TTC549 (cell line): Measurements from ENCODE around the gene LFNG.

Experiments used
- FAIRE-seq: peaks from 2 replicates; lab custom pipeline; 2012; peaks lifted over from hg19 to GRCh38; lab: Jason Lieb, UNC

Gene LFNG

DNA sequence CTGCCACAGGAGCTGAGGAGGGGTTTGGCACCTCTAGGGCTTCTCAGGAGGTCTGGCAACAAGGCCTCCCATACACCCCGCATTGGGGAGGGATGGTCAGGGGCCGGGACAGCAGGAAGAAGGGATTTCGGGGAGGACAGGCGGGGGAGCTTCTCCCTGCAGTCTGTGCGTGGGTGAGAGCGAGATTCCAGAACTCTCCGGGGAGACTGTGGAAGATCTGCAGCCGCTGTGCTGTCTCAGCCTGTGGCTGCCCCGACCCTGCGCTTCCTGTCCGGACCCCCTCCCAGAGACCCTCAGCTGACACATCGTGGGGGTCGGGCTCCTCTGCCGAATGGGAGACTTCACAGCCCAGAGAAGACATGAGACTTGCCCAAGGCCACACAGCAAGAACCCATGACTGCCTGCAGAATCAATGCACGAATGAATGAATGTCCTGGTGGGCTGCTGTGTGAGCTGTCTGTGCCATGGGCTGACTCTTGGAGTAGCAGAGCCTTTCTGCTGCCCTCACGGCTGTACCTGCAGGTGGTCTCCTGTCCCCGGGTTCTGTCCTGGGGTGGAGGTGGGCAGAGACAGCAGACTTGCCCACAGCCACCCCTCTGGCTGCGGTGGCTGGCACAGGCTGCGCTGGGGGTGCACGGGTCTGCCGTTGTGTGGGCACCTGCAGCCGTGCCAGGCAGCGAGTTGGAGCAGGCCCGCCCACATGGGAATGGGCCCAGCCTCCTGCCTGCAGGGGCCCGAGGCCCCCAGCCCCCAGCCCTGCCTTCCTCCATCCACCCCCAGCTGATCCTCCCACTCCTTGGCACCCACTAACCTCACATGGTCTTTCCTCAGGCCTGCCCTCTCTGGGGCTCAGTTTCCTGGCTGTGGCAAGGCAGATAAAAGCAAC is 16.3 kb upstream of the LFNG start:
- FAIRE-seq: no peak

- FAIRE-seq: no peak
These were observed 15.3 kb upstream of the LFNG start for GRCh38 chr7:2504128-2504888.

DNA sequence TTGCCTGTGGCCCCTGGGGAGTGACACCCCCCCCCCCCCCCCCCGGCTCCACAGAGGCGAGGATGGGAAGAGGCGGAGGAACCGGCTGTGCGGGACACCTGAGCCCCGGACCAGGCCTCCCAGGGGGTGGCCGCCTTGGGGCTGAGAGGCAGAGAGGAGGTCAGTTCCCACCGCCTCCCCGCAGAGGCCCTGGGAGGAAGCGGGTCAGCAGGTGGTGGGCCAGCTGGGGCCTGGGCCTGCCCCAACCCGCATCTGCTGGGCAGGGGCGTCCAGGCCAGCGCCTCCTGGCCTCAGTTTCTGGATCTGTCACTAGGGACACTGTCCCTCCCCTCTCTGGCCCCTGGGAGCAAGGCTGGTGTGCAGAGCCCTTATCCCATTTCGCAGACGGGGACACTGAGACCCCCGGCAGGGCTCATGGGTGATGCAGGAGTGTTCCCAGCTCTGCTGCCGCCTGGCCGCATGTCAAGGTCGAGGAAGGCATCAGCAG is 14.6 kb upstream of the LFNG start:
- no peak for FAIRE-seq

DNA sequence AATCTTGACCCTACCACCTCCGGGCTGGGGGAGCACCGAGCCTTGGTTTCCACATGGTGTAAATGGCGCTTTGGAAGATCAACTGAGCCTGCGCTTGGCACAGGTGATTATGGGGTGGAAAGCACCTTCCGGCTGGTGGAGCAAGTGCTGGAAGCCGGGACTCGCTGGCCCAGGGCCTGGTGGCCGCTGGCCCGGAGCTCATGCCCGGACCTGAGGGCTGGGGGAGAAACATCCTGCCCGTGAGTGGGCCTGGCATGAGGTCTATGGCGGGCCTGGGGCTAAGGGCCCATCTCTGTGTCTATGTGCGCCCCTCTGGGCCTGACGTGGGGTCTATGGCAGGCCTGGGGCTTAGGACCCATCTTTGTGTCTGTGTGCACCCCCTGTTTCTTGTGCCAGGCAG is 14.2 kb upstream of the LFNG start:
- no peak for FAIRE-seq

DNA sequence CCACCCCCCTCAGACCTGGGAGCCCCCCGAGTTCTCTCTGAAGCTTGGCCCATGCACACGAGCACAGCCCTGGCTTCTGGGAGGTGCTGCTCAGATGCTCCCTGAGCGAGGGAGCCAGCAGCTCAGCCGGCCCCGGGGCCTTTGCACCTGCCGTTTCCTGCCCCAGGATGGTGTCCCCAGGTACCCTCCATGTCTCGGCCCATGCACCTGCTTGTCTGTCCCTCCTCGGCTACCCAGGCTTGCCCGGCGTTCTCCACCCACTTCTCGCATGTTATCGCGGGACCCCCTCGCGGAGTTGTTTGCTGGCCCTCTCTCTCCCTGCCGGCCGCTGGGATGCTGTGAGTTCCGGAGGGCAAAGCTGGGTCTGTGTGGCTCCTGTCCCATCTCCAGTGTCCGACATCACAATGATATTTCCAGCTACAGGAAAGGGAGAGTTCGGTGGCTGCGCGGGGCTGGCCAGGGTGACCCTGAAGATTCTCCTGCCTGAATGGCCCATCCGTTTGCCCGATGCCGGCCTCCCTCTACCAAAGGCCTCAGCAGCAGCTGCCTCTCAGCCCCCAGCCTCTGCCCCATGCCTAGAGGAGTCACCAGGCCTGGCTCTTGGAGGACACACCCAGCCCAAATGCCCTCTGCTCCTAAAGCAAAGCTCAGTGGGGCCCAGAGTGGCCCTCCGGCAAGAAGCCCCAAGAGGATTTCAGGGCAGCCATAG is 12.2 kb upstream of the LFNG start:
- FAIRE-seq: no peak

GRCh38 chr7:2507917-2508306 is 11.7 kb upstream of the LFNG start:
- FAIRE-seq: no peak

- FAIRE-seq: no peak
These were observed 11.0 kb upstream of the LFNG start for GRCh38 chr7:2508327-2509215.

DNA sequence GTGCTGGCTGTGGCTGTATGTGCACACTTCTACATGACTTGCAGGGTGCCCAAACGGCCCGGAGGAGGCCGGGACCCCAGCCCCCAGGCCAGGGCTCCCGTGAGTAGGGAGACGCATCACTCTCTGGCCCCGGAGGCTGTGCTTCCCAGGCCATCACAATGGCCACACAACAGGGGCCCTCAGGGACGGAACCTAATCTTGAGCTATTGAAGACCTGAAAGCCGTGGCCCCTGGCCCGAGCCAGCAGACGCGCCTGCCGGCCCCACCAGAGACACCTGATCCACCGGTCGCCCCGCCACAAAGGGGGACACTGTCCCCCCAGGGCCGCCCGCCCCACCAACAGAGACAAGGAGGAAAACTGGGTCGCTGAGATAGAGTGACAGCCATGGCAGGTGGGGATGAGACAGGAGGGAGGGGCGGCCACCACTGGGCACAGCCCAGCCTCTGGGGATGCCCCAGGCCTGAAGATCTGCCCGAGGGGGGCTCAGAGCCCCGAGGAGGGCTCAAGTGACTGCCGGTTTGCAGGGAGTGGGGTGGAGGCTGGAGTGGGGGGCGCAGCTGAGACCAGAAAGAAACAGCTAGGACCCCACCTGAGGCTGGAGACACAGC is 10.2 kb upstream of the LFNG start:
- FAIRE-seq: no peak

DNA sequence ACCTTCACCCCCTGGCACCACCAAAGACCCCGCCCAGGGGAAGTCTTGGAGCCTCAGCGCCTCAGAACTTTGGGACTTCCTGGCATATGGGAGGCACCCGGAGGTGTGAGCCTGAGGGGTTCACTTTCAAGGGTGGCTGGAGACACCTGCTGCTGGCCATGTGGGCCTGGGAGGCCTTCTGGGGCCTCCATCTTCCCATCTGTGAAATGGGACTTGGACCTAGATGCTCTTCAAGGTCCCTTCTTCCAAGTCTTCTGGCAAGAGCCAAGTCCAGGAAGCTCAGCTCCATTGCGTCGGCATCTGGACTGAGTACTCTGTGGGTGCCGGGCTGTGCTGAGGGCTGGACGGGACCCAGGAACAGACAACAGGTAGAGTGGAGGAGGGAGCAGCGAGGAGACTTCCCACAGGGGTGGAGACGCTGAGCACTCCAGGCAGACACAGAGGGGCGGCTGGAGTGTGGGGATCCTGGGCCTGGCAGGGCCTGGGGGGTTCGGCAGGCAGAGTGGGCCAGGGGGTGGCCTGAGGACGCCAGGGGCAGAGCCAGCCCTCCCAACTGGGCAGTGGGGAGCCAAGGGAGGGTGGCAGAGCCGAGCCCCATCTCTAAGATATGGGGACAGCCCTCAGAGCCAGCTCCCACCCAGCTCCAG is 9.3 kb upstream of the LFNG start:
- no peak for FAIRE-seq

DNA sequence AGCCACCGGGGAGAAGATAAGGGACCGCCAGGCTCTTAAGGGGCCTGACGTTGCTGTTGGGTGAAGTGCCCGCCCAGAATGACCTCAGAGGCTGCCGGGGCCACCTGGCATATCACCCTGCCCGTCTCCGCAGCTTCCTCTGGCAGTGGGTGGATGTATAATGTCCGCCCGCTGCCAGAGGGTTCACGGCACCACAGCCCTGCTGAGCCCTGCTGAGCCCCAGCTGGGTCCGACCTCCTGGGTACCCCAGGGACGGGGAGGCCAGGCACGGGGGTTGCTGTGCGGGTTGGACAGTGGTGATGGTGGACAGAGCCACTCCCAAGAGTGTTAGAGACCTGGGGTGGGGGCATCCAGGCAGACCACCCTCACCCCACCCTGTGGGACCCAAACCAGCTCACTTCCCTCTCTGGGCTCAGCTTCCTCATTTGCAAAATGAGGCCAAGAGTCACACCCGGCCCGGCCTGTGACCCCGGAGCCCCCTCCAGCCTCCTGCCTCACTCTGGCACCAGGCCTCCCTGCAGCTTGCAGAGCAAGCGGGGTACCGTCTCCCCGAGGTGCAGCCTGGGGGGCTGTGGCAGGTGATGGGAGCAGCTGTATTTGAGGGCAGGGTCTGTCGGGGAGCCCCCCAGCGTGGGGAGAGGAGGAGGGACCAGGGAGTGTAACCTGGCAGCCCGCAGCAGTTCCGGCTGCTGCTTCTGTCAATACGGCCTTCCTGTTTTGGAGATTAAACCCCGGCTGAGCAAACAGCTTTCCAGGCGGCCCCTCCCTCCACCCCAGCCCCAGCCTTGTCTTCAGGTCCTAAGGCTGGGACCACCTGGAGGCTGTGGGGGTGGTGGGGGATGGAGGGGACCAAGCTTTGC is 8.4 kb upstream of the LFNG start:
- FAIRE-seq: no peak

- FAIRE-seq: no peak
These were observed 7.8 kb upstream of the LFNG start for GRCh38 chr7:2511769-2512168.

DNA sequence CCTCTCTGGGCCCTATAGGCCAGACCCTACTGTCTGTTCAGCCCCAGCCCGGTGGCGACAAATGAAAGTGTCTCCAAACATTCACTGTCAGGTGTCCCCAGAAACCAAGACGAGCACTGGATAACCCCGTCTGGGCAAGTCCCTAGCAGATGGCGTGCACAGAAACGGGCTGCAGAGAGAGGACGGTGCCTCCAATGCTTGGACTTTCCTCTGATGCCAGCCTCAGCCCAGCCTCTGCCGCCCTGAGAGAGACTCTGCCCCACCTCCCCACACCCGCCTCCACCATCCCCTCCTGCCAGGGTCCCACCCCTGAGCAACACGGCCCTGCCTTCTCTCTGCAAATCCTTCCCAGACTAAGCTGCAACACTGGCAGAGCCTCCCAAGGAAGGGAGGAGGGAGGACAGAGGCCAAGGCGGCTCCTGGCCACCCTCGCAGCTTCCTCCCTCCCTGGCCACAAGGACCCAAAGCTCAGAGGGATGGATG is 7.4 kb upstream of the LFNG start:
- no peak for FAIRE-seq

DNA sequence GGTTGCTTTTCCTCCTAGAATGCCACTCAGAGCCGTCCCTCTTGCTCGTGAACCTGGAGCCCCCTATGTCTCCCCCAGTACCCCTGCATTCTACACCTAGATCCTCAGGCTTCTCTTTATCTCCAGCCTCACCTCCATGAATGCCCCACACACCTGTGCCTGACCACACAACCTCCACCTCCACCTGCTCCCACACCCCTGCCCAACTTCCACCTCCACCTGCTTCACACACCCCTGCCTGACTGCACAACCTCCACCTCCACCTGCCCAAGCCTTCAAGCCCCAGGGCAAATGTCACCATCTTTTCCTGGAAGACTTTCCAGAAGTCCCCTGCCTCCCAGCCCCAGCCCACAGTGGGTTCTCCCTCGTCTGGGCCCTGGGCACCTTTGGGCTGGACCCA is 6.9 kb upstream of the LFNG start:
- FAIRE-seq: no peak

DNA sequence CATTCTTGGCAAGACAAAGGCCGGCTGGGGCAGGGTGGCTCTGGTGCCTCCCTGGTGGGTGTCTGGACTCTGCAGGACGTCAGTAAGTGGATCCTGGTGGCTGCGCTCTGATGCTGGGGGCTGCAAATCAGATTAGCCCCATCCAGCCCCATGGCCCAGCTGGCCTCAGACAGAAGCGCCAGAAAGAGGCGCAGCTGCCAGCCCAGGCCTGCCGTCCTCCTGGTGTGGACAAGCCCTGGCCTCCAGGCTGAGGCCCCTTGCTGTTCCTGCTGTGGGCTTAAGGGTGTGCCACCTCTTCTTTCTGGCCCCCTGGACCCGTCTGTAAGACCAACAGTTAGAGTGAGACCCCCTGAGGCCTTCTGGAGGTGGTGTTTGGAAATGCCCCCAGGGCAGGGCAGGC is 5.9 kb upstream of the LFNG start:
- no peak for FAIRE-seq

DNA sequence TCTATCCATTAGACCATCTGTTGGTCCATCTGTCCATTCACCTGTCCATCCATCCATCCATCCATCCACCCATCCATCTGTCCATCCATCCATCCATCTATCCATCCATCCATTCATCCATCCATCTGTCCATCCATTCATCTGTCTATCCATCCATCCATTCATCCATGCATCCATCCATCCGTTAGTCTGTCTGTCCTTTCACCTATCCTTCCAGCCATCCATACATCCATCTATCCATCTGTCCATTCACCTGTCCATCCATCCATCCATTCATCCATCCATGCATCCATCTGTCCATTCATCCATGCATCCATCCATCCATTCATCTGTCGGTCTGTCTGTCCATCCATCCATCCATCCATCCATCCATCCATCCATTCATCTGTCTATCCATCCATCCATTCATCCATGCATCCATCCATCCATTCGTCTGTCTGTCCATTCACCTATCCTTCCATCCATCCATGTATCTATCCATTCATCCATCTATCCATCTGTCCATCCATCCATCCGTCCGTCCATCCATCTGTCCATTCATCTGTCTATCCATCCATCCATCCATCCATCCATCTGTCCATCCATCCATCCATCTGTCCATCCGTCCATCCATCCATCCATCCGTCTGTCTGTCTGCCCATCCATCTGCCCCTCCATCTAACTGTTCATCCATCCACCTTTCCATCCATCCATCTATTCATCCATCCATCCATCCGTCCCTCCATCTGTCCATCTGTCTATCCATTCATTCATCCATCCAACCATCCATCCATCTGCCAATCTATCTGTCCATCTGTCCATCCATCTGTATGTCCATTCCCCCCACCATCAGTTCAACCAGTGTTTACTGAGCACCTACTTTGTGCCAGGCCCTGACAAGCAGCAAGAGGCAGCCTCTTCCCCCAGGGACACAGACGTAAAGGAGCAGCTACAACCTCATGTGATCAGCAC is 4.8 kb upstream of the LFNG start:
- no peak for FAIRE-seq

GRCh38 chr7:2515424-2516193 is 4.0 kb upstream of the LFNG start:
- FAIRE-seq: no peak

GRCh38 chr7:2516194-2516555 is 3.4 kb upstream of the LFNG start:
- FAIRE-seq: no peak

GRCh38 chr7:2517026-2517425 is 2.5 kb upstream of the LFNG start:
- no peak for FAIRE-seq
